WTC11 (cell line): ENCODE data around the gene ATXN2L. TPM values are rescaled to one million over a fixed set of nuclear protein-coding genes. Genes with fewer than 3 reads are reported as not detected.

Experiments used
- ATAC-seq: fragments of 200-7000 bp; cut with Tn5 transposase; 2 replicates; pipeline ENCODE4 v1.10.0; 2021; ENCODE audit warnings: mild to moderate bottlenecking, moderate library complexity
- CTCF ChIA-PET: fragments of 300-600 bp; sonication (Branson Sonifier 250); formaldehyde crosslinking; loops from one replicate; lab custom pipeline; 2021; ENCODE audit warnings: antibody characterized with exemption; lab: Charles Lee
- POLR2A ChIA-PET: fragments of 350-600 bp; sonication (Branson Sonifier 250); formaldehyde crosslinking; loops from one replicate; lab custom pipeline; 2021; ENCODE audit warnings: antibody characterized with exemption; lab: Charles Lee
- DNase-seq: peaks from one replicate; pipeline ENCODE4 v3.0.0; 2021; ENCODE audit warnings: low spot score
- H3K27ac Mint-ChIP-seq: 2 replicates; pipeline ENCODE4 v1.8.0; 2021; ENCODE audit warnings: mixed read lengths
- H3K27me3 Mint-ChIP-seq: 2 replicates; pipeline ENCODE4 v1.8.0; 2021; ENCODE audit warnings: low read depth, mild to moderate bottlenecking, moderate library complexity, mixed read lengths
- H3K36me3 Mint-ChIP-seq: 2 replicates; pipeline ENCODE4 v1.8.0; 2021; ENCODE audit warnings: mixed read lengths
- H3K4me1 Mint-ChIP-seq: 2 replicates; pipeline ENCODE4 v1.8.0; 2022; ENCODE audit warnings: mixed read lengths
- H3K4me3 Mint-ChIP-seq: 2 replicates; pipeline ENCODE4 v1.8.0; 2021; ENCODE audit warnings: mild to moderate bottlenecking, moderate library complexity, mixed read lengths
- H3K9me3 Mint-ChIP-seq: 2 replicates; pipeline ENCODE4 v1.8.0; 2021; ENCODE audit warnings: mixed read lengths
- ATF1 ChIP-seq: sonication (generic); formaldehyde crosslinking; IDR thresholded peaks from 2 replicates; pipeline ENCODE4 v1.8.1; 2023; ENCODE audit warnings: mild to moderate bottlenecking, moderate library complexity, missing genetic modification reagents
- CREB1 ChIP-seq: sonication (generic); formaldehyde crosslinking; IDR thresholded peaks from 2 replicates; pipeline ENCODE4 v1.8.0; 2023; ENCODE audit warnings: mild to moderate bottlenecking, missing genetic modification reagents
- CREM ChIP-seq: sonication (generic); formaldehyde crosslinking; IDR thresholded peaks from 2 replicates; pipeline ENCODE4 v1.8.1; 2022; ENCODE audit warnings: mild to moderate bottlenecking, missing genetic modification reagents, moderate library complexity
- GRHL2 ChIP-seq: fragments of 250-450 bp; sonication (Bioruptor Pico); IDR thresholded peaks from 2 replicates; pipeline ENCODE4 v1.8.0; 2022; ENCODE audit warnings: mild to moderate bottlenecking, moderate library complexity; ENCODE audit not compliant: insufficient replicate concordance, severe bottlenecking
- GTF2I ChIP-seq: fragments of 250-450 bp; sonication (Bioruptor Pico); conservative IDR thresholded peaks from 2 replicates; pipeline ENCODE4 v1.4.0; 2021; ENCODE audit warnings: mild to moderate bottlenecking
- NFE2L1 ChIP-seq: sonication (generic); formaldehyde crosslinking; IDR thresholded peaks from 2 replicates; pipeline ENCODE4 v1.8.1; 2023; ENCODE audit warnings: missing genetic modification reagents
- NFYB ChIP-seq: sonication (generic); formaldehyde crosslinking; conservative IDR thresholded peaks from 2 replicates; pipeline ENCODE4 v1.8.0; 2022; ENCODE audit warnings: low read depth, missing genetic modification reagents
- NR3C1 ChIP-seq: sonication (generic); formaldehyde crosslinking; conservative IDR thresholded peaks from 2 replicates; pipeline ENCODE4 v1.8.1; 2023; ENCODE audit warnings: low read depth, mild to moderate bottlenecking, missing genetic modification reagents
- RELA ChIP-seq: sonication (generic); formaldehyde crosslinking; IDR thresholded peaks from 2 replicates; pipeline ENCODE4 v1.8.1; 2022; ENCODE audit warnings: missing genetic modification reagents, mild to moderate bottlenecking, borderline replicate concordance
- TP53 ChIP-seq: sonication (generic); formaldehyde crosslinking; IDR thresholded peaks from 2 replicates; pipeline ENCODE4 v1.8.1; 2023; ENCODE audit warnings: mild to moderate bottlenecking, missing genetic modification reagents
- ZNF219 ChIP-seq: sonication (generic); formaldehyde crosslinking; IDR thresholded peaks from 2 replicates; pipeline ENCODE4 v1.8.0; 2023; ENCODE audit warnings: missing genetic modification reagents, mild to moderate bottlenecking, borderline replicate concordance
- ZNF263 ChIP-seq: sonication (generic); formaldehyde crosslinking; IDR thresholded peaks from 2 replicates; pipeline ENCODE4 v1.8.1; 2022; ENCODE audit warnings: low read depth, mild to moderate bottlenecking, moderate library complexity, missing genetic modification reagents
- ZNF317 ChIP-seq: sonication (generic); formaldehyde crosslinking; IDR thresholded peaks from 2 replicates; pipeline ENCODE4 v1.8.1; 2023; ENCODE audit warnings: low read depth, mild to moderate bottlenecking, moderate library complexity, missing genetic modification reagents, borderline replicate concordance
- total RNA-seq: library from RNA; stranded (reverse); gene quantifications from 3 replicates; pipeline ENCODE4 v1.2.3, GENCODE V29; 2021
- TF ChIP-seq, protein P1 (sequence below): sonication (generic); formaldehyde crosslinking; IDR thresholded peaks from 2 replicates; pipeline ENCODE4 v1.8.1; 2022; ENCODE audit warnings: low read depth, missing genetic modification reagents, borderline replicate concordance
- TF ChIP-seq, protein P2 (sequence below): sonication (generic); formaldehyde crosslinking; IDR thresholded peaks from 2 replicates; pipeline ENCODE4 v1.8.0; 2022; ENCODE audit warnings: mild to moderate bottlenecking, missing genetic modification reagents
- TF ChIP-seq, protein P3 (sequence below): sonication (generic); formaldehyde crosslinking; IDR thresholded peaks from 2 replicates; pipeline ENCODE4 v1.8.1; 2022; ENCODE audit warnings: mild to moderate bottlenecking, missing genetic modification reagents, moderate library complexity, borderline replicate concordance
- TF ChIP-seq, protein P4 (sequence below): sonication (generic); formaldehyde crosslinking; IDR thresholded peaks from 2 replicates; pipeline ENCODE4 v1.8.1; 2023; ENCODE audit warnings: mild to moderate bottlenecking, missing genetic modification reagents, borderline replicate concordance
- TF ChIP-seq, protein P5 (sequence below): fragments of 200-600 bp; IDR thresholded peaks from 2 replicates; pipeline ENCODE4 v1.8.0; 2022; ENCODE audit warnings: antibody characterized with exemption

The ATXN2L gene
- total RNA-seq, 1 experiment from 2014 or later, result 243 TPM

DNA sequence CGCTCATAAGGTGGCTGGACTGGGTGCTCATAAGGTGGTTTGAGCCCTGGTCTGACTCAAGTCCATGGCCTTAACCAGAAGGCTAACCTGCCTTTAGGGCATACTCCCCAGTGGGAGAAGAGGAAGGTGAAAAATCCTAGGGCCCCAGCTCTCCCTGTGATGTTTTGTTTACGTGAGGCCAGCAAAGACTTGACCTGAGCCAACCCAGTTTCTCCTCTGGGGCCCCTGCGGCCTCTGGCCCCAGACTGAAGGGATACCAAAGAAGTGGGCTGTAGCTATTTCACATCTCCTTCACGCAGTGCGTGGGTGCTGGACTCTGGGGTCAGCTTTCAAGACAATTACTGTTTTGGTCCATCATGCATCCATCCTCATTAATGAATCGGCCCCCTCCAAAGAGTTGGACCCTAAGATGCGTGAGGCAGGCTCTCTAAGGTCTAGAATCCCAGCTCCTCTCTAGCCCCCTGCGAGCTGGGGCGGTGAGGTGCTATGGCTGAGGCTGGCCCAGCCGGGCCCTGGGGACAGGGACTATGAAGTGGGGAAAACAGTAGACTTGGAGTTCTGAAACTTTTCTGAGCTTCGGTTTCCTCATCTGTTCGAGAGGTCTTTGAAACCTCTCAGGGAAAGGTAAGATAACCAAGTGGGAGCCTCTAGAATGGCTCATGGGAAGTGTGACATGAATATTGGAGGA lies 42.3 kb downstream of the ATXN2L start:
- H3K4me3 Mint-ChIP-seq, result peak overlapping the region; percentile 91
- peaks cover 24% of the 10 kb centered on the region for H3K36me3 Mint-ChIP-seq
- H3K4me1 Mint-ChIP-seq, result peaks cover 17% of the 10 kb centered on the region
- H3K27ac Mint-ChIP-seq, result peak overlapping the region; percentile 68
- POLR2A ChIA-PET, result interaction anchor here (0.5 to 1.0 kb wide), 2 partner anchors 42 to 80 kb away, joined by 3 to 5 read pairs; partner anchors contain the start of gene ATXN2L
- H3K9me3 Mint-ChIP-seq, result no peaks in the 10 kb centered on the region
- no peak for DNase-seq
- H3K27me3 Mint-ChIP-seq, result no peaks in the 10 kb centered on the region
- no peak for ATAC-seq
- TF ChIP-seq, protein P1, sequence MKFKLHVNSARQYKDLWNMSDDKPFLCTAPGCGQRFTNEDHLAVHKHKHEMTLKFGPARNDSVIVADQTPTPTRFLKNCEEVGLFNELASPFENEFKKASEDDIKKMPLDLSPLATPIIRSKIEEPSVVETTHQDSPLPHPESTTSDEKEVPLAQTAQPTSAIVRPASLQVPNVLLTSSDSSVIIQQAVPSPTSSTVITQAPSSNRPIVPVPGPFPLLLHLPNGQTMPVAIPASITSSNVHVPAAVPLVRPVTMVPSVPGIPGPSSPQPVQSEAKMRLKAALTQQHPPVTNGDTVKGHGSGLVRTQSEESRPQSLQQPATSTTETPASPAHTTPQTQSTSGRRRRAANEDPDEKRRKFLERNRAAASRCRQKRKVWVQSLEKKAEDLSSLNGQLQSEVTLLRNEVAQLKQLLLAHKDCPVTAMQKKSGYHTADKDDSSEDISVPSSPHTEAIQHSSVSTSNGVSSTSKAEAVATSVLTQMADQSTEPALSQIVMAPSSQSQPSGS (CRISPR knock-in tag), result no peak
- TF ChIP-seq, protein P2, sequence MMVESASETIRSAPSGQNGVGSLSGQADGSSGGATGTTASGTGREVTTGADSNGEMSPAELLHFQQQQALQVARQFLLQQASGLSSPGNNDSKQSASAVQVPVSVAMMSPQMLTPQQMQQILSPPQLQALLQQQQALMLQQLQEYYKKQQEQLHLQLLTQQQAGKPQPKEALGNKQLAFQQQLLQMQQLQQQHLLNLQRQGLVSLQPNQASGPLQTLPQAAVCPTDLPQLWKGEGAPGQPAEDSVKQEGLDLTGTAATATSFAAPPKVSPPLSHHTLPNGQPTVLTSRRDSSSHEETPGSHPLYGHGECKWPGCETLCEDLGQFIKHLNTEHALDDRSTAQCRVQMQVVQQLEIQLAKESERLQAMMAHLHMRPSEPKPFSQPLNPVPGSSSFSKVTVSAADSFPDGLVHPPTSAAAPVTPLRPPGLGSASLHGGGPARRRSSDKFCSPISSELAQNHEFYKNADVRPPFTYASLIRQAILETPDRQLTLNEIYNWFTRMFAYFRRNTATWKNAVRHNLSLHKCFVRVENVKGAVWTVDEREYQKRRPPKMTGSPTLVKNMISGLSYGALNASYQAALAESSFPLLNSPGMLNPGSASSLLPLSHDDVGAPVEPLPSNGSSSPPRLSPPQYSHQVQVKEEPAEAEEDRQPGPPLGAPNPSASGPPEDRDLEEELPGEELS (CRISPR knock-in tag), result no peak
- TF ChIP-seq, protein P3, sequence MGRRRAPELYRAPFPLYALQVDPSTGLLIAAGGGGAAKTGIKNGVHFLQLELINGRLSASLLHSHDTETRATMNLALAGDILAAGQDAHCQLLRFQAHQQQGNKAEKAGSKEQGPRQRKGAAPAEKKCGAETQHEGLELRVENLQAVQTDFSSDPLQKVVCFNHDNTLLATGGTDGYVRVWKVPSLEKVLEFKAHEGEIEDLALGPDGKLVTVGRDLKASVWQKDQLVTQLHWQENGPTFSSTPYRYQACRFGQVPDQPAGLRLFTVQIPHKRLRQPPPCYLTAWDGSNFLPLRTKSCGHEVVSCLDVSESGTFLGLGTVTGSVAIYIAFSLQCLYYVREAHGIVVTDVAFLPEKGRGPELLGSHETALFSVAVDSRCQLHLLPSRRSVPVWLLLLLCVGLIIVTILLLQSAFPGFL (CRISPR knock-in tag), result no peak
- TF ChIP-seq, protein P4, sequence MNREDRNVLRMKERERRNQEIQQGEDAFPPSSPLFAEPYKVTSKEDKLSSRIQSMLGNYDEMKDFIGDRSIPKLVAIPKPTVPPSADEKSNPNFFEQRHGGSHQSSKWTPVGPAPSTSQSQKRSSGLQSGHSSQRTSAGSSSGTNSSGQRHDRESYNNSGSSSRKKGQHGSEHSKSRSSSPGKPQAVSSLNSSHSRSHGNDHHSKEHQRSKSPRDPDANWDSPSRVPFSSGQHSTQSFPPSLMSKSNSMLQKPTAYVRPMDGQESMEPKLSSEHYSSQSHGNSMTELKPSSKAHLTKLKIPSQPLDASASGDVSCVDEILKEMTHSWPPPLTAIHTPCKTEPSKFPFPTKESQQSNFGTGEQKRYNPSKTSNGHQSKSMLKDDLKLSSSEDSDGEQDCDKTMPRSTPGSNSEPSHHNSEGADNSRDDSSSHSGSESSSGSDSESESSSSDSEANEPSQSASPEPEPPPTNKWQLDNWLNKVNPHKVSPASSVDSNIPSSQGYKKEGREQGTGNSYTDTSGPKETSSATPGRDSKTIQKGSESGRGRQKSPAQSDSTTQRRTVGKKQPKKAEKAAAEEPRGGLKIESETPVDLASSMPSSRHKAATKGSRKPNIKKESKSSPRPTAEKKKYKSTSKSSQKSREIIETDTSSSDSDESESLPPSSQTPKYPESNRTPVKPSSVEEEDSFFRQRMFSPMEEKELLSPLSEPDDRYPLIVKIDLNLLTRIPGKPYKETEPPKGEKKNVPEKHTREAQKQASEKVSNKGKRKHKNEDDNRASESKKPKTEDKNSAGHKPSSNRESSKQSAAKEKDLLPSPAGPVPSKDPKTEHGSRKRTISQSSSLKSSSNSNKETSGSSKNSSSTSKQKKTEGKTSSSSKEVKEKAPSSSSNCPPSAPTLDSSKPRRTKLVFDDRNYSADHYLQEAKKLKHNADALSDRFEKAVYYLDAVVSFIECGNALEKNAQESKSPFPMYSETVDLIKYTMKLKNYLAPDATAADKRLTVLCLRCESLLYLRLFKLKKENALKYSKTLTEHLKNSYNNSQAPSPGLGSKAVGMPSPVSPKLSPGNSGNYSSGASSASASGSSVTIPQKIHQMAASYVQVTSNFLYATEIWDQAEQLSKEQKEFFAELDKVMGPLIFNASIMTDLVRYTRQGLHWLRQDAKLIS (CRISPR knock-in tag), result no peak
- TF ChIP-seq RELA (CRISPR knock-in tag), result no peak
- TF ChIP-seq, protein P5, sequence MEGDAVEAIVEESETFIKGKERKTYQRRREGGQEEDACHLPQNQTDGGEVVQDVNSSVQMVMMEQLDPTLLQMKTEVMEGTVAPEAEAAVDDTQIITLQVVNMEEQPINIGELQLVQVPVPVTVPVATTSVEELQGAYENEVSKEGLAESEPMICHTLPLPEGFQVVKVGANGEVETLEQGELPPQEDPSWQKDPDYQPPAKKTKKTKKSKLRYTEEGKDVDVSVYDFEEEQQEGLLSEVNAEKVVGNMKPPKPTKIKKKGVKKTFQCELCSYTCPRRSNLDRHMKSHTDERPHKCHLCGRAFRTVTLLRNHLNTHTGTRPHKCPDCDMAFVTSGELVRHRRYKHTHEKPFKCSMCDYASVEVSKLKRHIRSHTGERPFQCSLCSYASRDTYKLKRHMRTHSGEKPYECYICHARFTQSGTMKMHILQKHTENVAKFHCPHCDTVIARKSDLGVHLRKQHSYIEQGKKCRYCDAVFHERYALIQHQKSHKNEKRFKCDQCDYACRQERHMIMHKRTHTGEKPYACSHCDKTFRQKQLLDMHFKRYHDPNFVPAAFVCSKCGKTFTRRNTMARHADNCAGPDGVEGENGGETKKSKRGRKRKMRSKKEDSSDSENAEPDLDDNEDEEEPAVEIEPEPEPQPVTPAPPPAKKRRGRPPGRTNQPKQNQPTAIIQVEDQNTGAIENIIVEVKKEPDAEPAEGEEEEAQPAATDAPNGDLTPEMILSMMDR, result no peak
- no peak for TF ChIP-seq GRHL2 (CRISPR knock-in tag)
- TF ChIP-seq NR3C1, result no peak
- TF ChIP-seq ZNF263 (CRISPR knock-in tag), result no peak
- no peak for TF ChIP-seq ZNF317 (CRISPR knock-in tag)
- TF ChIP-seq TP53 (CRISPR knock-in tag), result no peak
- TF ChIP-seq NFYB (CRISPR knock-in tag), result no peak
- TF ChIP-seq GTF2I (CRISPR knock-in tag), result no peak
- TF ChIP-seq NFE2L1 (CRISPR knock-in tag), result no peak
- no peak for TF ChIP-seq CREM (CRISPR knock-in tag)
- TF ChIP-seq ATF1 (CRISPR knock-in tag), result no peak
- TF ChIP-seq CREB1 (CRISPR knock-in tag), result no peak
- TF ChIP-seq ZNF219 (CRISPR knock-in tag), result no peak
- TF ChIP-seq, all 79 proteins: peak for 0
- CTCF ChIA-PET, result interaction anchor here (0.7 to 3.9 kb wide), 8 partner anchors 8 to 113 kb away, joined by 3 to 23 read pairs (median 7); partner anchors contain the start of gene TUFM
